ENCODE data around the gene SPECC1L.

DNA sequence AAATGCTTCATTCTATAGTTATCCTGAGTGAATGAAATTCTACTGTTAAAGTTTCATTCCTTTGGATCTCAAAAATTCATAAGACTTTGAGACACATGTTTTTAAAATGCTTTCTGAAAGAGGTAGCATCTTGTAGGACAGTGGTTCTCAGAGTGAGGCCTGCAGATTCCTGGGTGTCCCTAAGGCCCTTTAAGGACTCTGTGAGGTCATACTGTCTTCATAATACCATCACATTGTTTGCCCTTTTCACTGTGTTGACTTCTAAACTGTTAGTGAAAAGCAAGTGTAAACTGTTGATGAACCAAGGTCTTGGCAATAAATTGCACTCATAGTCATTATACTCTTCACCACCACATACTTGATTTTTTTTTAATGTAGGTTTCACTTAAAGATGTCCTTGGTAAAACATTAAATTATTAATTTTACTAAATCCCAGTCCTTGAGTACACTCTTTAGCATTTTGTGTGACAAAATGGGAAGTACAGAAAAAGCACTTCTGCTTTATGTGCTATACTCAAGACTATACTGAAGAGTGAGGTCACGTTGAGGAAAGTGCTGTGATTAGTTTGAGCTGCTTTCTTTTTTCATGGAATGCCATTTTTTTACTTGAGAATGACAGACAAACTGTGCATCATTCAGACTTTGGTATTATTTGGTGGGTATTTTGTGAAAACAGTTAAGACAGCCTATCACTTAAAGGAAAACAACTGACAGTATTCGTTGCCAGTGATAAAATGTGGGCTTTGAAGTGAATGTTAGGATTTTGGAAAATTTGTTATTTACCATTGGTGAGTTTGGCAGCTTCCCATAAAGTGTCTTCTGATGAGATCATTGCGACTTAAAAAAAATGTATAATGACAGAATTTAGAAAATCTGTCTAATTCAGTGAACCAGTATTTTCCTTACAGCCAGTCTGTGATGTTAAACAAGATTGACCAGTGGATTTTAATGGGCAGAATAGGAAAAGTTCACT lies 61.1 kb downstream of the SPECC1L start:
- TF ChIP-seq CTCF (IDR thresholded peaks at IDR 0.05), result no peak
- no peak for TF ChIP-seq EP300 (IDR thresholded peaks at IDR 0.05)
